Activated T-helper 1 cell treated with anti-CD3 and anti-CD28 coated beads, Interleukin-2, amount 50 U/mL, for 16 hours (primary cell): Measurements from ENCODE around the gene DLG2.
"Not testable (repeated sequence)": the region's sequence is repeated elsewhere in the genome, so short reads cannot be mapped to it uniquely, and the experiment has no call there.

ENCODE experiments used
- DNase-seq, 2 donors: peaks; one replicate each; pipeline ENCODE4 v3.0.0-alpha.2; 2020; ENCODE audit warnings: low read depth in 1 of 2, low spot score in 1 of 2

Gene DLG2

GRCh38 chr11:84795698-84796097 is 831.4 kb downstream of the DLG2 start:
- no peak for DNase-seq

DNA sequence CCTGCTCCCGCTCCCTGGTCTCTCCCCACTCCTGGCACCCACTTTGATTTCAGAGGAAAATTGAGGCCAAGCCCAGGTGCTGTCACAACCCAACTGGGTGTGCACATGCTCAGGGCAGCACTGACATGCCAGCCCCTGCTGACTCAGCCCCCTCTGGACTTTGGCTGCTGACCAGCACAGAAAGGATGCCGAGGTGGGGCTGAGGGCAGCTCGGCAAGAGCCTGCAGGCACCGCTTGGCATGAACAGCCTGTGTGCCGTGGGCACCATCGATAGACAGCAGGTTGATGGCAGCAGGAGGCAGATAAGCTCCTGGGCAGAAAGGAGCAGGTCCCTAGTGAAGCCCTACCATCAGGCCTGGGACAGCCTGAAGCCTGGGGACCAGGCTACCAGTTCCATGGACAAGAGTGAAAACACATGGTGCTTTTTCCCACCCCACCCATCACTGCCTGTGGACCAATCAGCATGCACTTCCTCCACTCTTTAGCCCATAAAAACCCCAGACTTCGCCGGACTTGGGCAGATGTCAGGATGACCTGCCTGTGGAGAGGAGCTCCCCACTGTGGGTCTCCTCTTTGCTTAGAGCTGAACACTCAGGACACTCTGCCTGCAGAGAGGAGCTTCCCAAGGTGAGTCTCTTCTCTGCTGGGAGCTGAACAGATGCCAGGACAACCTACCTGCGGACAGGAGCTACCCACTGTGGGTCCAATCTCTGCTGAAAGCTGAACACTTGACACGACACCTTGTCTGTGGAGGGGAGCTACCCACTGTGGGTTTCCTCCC is 832.3 kb downstream of the DLG2 start:
- no peak for DNase-seq

GRCh38 chr11:84793318-84793717 is 833.8 kb downstream of the DLG2 start:
- no peak for DNase-seq

- DNase-seq = no peak
Measured at GRCh38 chr11:84790849-84791427, 836.2 kb downstream of the DLG2 start.

GRCh38 chr11:84788220-84788619 is 838.9 kb downstream of the DLG2 start:
- DNase-seq = no peak

- not testable (repeated sequence) for DNase-seq
Measured at GRCh38 chr11:84784158-84784557, 843.0 kb downstream of the DLG2 start.

- no peak for DNase-seq
Measured at GRCh38 chr11:84780689-84781293, 846.4 kb downstream of the DLG2 start.

GRCh38 chr11:84775503-84775902 is 851.6 kb downstream of the DLG2 start:
- no peak for DNase-seq

GRCh38 chr11:84763931-84764330 is 863.2 kb downstream of the DLG2 start:
- no peak for DNase-seq

GRCh38 chr11:84757711-84758110 is 869.4 kb downstream of the DLG2 start:
- no peak for DNase-seq

- no peak for DNase-seq
Measured at GRCh38 chr11:84751371-84751770, 875.8 kb downstream of the DLG2 start.

DNA sequence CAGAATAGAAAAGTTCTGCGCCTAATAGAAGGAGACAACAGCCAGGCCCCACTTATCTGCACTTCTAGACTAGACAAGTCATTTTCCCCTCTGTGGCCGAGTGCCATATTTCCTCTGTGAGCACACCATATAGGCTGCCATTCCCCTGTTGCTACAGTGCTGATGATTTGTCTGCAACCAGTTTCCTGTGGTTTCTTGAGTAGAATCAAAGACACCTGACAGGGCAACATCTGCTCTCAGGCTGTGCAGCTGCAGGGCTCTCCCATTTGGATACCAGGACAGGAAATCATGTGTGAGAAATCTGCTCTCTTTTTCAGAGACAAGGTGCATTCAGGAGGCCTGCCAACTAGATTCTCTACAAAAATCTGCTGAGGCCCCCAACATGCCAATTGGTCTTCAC is 879.3 kb downstream of the DLG2 start:
- no peak for DNase-seq

DNA sequence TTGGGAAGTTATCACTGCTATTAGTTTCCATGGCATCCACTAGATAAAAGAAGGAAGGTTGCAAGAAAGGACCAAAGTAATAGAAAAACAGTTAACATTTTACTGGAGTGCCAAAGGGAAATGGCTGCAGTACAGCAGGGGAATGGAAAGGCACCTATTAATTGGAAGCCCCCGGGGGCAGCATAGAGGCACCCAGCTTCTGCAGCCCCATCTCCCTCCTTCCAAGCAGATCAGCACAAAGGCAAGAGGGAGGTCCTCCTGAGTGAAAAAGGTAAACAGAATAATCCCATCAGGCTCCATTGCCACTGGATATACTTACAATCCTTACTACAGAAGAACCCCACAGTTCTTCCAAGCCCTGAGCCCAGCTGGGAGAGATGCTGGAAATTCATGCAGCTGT is 887.1 kb downstream of the DLG2 start:
- DNase-seq = no peak

DNA sequence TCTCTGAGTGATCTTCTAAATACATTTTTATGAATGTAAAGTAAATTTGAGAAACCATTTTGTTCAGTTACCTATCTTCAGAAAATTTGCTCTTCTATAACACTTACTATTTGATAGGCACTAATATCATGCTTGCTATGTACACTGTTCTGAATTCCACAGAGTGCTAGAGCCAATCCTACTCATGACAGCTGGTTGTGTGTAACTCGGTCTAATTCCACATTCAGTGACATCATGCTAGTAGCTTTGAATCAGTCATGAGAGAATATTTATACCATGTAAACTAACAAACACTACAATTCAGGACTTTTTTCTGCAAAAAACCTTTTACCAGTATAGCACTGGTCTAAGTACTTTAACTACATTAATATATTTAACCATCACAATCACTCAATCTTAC is 902.9 kb downstream of the DLG2 start:
- no peak for DNase-seq

- DNase-seq = no peak
Measured at GRCh38 chr11:84722583-84723108, 904.5 kb downstream of the DLG2 start.

- no peak for DNase-seq
Measured at GRCh38 chr11:84721561-84721961, 905.6 kb downstream of the DLG2 start.

DNA sequence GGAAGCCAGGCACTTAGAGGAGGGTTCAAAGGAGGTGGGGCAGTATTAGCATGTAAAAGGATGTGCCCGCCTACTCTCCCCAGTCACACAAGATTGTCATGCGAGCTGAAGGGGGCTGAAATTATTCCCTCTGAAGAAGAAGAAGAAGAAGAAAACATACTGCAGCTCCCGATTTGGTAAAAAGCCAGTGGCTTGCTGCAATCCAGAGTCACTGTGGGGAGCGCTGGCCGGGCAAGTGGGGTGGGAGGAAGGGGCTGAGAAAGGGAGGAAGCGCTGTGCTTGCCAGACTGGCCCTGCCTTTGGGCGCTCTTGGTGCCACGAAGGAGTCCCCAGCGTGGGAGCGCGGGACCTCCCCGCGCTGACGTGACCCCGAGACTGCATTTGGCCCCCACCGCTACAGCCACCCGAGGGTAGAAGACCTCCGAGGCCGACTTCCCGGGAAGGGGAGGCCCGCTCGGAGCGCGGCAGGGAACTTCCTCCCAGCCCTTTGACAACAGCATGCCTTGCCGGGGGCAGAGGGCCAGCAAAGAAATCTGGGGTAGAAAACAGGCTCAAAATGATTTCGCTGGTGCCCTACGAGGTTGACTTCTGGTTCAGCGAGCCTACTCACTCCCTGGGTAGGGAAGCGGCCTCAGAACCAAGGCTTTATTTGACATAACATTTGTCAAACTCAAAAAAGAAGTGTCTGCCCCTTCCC is 906.3 kb downstream of the DLG2 start:
- no peak for DNase-seq

DNA sequence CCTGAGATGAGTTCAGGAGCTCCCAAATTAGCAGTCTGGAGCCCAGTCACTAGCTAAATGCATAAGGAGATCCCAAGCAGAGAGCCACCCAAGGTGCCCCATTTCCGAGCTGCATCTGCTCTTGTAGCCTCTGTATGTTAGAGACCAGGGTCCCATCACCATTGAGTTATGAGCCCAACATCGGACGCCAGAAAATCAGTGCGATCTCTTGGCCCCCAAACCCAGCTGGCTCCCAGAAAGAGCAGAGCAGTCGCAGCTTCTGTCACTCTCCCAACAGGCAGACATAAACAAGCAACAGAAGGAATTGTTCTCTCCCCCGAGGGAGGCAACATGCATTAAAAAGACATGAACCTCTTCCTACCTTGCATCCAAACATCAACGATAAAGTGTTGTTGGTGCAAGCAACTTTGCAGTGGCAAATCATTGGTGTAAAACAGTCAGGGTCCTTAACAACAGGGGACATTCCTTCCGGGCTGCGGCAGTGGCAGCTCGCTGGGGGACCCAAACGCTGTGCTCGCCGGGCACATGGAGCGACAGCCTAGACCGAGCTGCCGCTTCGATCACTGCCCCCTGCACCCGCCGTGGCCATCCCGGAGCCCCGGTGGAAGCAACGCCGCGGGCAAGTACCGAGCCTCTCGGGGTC is 907.1 kb downstream of the DLG2 start:
- DNase-seq = no peak

DNA sequence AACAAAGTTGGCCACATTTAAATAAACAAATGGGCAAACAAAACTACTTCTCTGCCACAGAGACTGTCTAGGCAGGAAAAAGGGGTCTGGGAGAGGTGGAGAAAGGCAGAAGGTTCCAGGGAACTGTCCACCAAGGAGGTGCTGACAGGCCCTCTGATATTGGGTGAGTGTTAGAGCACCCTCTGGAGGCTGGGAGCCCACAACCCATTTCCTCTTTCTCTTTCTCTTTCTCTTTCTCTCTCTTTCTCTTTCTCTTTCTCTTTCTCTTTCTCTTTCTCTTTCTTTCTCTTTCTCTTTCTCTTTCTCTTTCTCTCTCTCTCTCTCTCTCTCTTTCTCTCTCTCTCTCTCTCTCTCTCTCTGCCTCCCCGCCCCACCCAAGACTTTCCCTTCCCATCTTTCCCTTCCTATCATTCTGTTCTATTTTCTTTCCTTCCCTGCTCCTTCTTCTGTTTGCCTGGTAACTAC is 912.8 kb downstream of the DLG2 start:
- no peak for DNase-seq

DNA sequence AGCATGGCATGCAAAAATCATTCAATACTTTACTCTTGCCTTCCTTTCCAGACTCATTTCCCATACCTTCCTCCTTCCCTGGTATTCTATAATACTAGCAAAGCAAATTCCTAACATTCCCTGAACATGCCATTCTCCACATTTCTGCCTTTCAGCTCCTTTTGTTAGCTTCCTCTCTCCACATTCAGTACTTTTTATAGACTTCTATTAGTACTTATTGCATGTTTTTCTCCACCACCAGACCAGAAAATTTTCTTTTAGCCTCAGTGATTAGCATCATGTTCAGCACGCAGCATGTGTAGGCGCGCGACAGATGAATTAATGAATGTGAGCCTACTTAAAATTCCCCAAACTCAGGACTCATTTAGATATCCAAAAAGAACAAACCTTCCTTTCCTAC is 935.3 kb downstream of the DLG2 start:
- DNase-seq = no peak

DNA sequence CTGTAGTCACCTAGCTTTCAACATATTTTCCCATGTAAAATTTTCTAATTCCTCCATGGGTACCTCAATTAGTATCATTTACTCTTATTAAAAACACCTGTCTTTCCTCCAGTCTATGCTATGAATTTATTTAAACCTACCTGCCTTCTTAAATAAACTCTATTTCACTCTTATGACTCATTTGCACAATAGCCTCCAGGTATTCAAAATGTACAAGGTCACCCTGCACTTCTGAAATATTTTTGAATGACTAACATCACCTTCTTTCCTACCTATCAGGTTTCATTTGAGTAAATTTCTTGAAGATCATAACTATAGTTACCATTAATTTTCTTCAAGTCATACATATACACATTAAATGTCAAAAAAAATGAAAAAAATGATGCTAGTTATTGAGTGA is 939.7 kb downstream of the DLG2 start:
- no peak for DNase-seq
